ENCODE results near the gene ZNF837.

Gene ZNF837

GRCh38 chr19:58335630-58336029 is 45.2 kb downstream of the ZNF837 start:
- TF ChIP-seq GATA2 (IDR thresholded peaks at IDR 0.05; ENCODE audit: low read depth, low read length) (no peak), GATA3 (IDR thresholded peaks at IDR 0.05; ENCODE audit: low read depth, low read length) (no peak)

GRCh38 chr19:58334691-58335249 is 46.1 kb downstream of the ZNF837 start:
- TF ChIP-seq GATA2 (IDR thresholded peaks at IDR 0.05; ENCODE audit: low read depth, low read length), result no peak
- no peak for TF ChIP-seq GATA3 (IDR thresholded peaks at IDR 0.05; ENCODE audit: low read depth, low read length)

DNA sequence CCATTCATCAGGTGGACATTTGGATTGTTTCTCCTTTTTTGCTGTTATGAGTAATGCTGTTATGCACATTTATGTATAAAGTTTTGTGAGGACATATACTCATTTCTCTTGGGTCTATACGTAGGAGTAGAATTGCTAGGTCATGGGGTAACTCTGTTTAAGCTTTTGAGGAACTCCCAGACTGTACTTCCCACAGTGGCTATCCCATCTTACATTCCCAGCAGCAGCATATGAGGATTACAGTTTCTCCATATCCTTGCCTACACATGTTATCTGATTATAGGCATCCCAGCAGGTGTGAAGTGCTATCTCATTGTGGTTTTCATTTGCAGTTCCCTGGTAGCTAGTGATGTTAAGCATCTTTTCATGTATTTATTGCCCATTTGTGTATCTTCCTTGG is 48.1 kb downstream of the ZNF837 start:
- no peak for TF ChIP-seq GATA2 (IDR thresholded peaks at IDR 0.05; ENCODE audit: low read depth, low read length)
- no peak for TF ChIP-seq GATA3 (IDR thresholded peaks at IDR 0.05; ENCODE audit: low read depth, low read length)

DNA sequence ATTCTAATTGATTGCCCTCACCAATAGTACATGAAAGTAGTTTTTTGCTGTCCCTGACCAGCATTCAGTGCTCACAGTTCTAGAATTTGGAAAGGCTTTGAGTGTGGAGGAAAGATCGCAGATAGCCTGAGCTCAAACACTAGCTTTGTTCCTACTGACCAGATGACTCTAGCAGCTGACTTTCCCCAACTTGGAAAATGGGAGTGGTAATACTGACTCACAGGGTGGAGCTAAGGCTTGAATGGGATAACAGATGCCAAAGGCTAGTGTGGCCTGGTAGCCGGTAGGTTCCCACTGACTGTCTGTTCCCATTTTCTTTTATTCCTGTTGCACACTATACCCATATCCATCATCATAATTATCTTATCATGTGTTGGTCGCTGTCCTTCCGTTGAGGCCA is 50.4 kb downstream of the ZNF837 start:
- TF ChIP-seq GATA2 (IDR thresholded peaks at IDR 0.05; ENCODE audit: low read depth, low read length) (no peak), GATA3 (IDR thresholded peaks at IDR 0.05; ENCODE audit: low read depth, low read length) (no peak)

- TF ChIP-seq GATA3 (IDR thresholded peaks at IDR 0.05; ENCODE audit: low read depth, low read length), result no peak
- no peak for TF ChIP-seq GATA2 (IDR thresholded peaks at IDR 0.05; ENCODE audit: low read depth, low read length)
Observed at GRCh38 chr19:58328999-58329398, 51.8 kb downstream of the ZNF837 start.

GRCh38 chr19:58326914-58327726 is 53.7 kb downstream of the ZNF837 start, which contains the start of gene ZSCAN22:
Gene ZSCAN22, plus strand, starts transcription at chr19:58326994. Its CDS starts 7,809 bp downstream, at chr19:58334803.
- no peak for TF ChIP-seq GATA2 (IDR thresholded peaks at IDR 0.05; ENCODE audit: low read depth, low read length)
- TF ChIP-seq GATA3 (IDR thresholded peaks at IDR 0.05; ENCODE audit: low read depth, low read length), result no peak

DNA sequence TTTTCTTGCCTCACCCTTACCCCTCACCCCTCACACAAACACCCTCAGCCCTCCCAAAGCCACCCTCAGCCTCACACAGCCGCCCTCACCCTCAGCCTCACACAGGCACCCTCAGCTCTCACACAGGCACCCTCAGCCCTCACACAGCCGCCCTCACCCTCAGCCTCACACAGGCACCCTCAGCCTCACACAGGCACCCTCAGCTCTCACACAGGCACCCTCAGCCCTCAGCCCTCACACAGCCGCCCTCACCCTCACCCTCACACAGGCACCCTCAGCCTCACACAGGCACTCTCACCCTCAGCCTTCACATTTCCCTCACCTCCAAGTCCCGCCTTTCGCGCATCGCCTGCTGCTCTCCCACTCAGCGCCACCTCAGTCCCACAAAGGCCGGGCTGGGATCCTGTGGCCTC is 54.3 kb downstream of the ZNF837 start:
- TF ChIP-seq GATA3 (IDR thresholded peaks at IDR 0.05; ENCODE audit: low read depth, low read length) (no peak), GATA2 (IDR thresholded peaks at IDR 0.05; ENCODE audit: low read depth, low read length) (no peak)

- no peak for TF ChIP-seq GATA2 (IDR thresholded peaks at IDR 0.05; ENCODE audit: low read depth, low read length)
- no peak for TF ChIP-seq GATA3 (IDR thresholded peaks at IDR 0.05; ENCODE audit: low read depth, low read length)
Observed at GRCh38 chr19:58325311-58326022, 55.4 kb downstream of the ZNF837 start.

- no peak for TF ChIP-seq GATA2 (IDR thresholded peaks at IDR 0.05; ENCODE audit: low read depth, low read length)
- TF ChIP-seq GATA3 (IDR thresholded peaks at IDR 0.05; ENCODE audit: low read depth, low read length), result no peak
Observed at GRCh38 chr19:58319241-58319640, 61.6 kb downstream of the ZNF837 start.

DNA sequence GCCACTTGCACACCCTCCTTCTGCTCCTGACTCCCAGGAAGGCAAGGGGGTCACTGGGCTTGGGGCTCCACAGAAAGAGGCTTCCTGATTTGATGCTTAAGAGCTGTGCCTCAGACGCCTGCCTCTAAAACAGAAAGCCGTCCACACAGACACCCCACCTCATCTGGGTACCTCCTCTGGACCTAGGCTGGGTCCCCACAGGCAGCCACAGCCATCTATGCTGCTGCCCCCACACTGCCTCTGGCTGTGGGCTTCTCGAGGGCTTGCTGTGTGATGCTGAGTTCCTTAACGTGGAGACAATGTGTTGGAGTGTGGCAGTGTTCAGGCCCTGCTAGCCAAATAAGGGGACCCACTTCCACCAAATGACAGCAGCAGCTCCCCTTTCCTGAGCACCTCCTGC is 62.5 kb downstream of the ZNF837 start:
- TF ChIP-seq GATA2 (IDR thresholded peaks at IDR 0.05; ENCODE audit: low read depth, low read length), result no peak
- TF ChIP-seq GATA3 (IDR thresholded peaks at IDR 0.05; ENCODE audit: low read depth, low read length), result no peak

All from SH-SY5Y (cell line).